GM12801 (cell line): ENCODE data around the gene DRAM1.

Experiments
- TF ChIP-seq, protein P1 (sequence below): IDR thresholded peaks from one replicate; pipeline ENCODE4 v1.5.1; 2011; ENCODE audit warnings: control low read depth; ENCODE audit not compliant: insufficient read length; ENCODE audit errors: extremely low read depth

DRAM1 gene, protein sequence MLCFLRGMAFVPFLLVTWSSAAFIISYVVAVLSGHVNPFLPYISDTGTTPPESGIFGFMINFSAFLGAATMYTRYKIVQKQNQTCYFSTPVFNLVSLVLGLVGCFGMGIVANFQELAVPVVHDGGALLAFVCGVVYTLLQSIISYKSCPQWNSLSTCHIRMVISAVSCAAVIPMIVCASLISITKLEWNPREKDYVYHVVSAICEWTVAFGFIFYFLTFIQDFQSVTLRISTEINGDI

DNA sequence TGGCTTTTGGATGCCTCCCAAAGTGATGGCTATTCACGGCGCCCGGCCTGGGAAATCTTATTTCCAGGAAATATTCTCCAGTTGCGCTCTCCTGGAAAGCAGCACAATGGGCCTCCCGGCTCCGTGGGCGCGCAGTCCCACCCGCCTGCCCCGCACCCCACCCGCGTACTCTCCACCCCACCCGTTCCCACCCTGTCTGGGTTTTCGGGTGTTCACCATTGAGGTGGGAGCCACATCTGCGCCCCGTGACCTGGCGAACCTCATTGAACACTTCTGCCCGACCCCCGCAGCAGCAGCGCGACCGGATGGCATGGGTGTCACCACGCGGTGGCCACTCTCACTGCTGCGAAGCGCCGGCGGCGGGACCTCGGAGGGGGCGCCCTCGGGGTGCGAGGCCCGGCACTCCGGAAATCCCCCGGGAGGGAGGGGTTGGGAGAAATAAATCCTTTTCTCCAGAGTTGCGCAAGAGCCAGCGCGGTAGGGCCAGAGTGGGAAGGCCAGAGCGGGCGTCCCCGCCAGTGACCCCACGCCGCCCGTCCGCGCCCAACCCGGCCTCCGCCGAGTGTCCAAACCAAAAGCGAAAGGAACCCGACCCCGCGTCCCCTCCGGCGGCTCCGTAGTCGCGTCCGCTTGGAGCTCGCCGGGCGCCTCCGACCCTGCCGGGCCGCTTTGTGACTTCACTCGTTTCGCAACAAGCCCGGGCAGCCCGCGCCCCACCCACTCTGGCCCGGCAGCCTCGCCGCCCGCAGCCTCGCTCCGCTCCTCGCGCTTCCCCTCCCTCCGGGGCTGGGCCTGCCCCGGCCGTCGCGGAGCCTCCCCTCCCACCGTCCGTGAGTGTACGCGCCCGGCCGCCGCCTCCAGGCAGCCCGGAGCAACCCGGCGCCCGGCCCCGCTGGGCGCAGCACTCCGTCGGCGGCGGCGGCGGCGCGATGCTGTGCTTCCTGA lies at the start of gene DRAM1:
Gene DRAM1 (plus strand): TSS at position 720 of the 945 bp plus-strand sequence. CDS start 210 bp downstream, at position 930.
- TF ChIP-seq, protein P1, sequence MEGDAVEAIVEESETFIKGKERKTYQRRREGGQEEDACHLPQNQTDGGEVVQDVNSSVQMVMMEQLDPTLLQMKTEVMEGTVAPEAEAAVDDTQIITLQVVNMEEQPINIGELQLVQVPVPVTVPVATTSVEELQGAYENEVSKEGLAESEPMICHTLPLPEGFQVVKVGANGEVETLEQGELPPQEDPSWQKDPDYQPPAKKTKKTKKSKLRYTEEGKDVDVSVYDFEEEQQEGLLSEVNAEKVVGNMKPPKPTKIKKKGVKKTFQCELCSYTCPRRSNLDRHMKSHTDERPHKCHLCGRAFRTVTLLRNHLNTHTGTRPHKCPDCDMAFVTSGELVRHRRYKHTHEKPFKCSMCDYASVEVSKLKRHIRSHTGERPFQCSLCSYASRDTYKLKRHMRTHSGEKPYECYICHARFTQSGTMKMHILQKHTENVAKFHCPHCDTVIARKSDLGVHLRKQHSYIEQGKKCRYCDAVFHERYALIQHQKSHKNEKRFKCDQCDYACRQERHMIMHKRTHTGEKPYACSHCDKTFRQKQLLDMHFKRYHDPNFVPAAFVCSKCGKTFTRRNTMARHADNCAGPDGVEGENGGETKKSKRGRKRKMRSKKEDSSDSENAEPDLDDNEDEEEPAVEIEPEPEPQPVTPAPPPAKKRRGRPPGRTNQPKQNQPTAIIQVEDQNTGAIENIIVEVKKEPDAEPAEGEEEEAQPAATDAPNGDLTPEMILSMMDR, result no peak

GRCh38 chr12:101828463-101829196 lies 48.8 kb upstream of the DRAM1 start:
- TF ChIP-seq, protein P1, result no peak

GRCh38 chr12:101829639-101830366 lies 47.6 kb upstream of the DRAM1 start:
- TF ChIP-seq, protein P1, result no peak

DNA sequence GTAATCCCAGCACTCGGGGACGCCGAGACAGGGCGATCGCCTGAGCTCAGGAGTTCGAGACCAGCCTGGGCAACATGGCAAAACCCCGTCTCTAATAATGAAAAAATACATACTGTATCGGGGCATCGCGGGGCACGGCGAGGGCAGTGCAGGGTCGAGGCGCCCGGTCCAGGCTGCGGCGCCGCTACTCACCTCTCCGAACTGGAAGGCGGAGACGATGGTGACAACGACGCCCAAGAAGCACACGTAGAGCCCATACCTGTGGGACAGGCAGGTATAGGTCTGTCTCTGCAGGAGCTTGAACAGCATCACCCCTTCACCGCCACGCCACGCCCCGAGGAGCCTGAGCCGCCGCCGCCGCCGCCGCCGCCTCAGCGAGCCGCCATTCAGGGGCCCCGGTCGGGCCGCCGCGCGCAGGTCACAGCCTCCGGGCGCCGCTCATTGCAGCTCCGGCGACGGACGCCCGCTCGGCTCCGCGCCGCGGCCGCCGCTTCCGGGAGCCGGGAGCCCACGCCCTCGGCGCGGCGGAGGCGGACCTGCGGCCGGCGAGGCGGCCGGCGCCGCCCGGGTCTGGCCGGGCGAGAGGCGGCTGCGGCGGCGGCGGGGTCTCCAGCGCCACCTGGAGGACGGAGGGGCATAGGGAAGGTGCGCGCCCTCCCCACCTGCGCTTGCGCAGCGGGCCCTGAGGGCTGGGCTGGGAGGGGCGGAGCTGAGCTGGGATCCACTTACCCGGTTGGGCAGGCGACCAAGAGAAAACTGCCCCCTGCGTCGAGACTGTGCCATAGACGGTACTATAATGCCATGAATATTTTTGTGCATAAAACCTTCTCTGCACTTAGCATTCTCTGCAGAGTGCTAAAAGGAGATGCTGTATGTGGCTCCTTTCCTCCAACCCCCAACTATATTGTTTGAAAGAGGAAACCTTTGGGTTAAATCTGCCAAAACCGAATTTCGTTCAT lies 46.7 kb upstream of the DRAM1 start, which contains the start of gene GNPTAB:
Gene GNPTAB (minus strand): TSS at position 593 of the 959 bp plus-strand sequence. CDS start 284 bp downstream, at position 309.
- TF ChIP-seq, protein P1, result no peak

GRCh38 chr12:101832030-101832429 lies 45.4 kb upstream of the DRAM1 start:
- TF ChIP-seq, protein P1, result no peak

DNA sequence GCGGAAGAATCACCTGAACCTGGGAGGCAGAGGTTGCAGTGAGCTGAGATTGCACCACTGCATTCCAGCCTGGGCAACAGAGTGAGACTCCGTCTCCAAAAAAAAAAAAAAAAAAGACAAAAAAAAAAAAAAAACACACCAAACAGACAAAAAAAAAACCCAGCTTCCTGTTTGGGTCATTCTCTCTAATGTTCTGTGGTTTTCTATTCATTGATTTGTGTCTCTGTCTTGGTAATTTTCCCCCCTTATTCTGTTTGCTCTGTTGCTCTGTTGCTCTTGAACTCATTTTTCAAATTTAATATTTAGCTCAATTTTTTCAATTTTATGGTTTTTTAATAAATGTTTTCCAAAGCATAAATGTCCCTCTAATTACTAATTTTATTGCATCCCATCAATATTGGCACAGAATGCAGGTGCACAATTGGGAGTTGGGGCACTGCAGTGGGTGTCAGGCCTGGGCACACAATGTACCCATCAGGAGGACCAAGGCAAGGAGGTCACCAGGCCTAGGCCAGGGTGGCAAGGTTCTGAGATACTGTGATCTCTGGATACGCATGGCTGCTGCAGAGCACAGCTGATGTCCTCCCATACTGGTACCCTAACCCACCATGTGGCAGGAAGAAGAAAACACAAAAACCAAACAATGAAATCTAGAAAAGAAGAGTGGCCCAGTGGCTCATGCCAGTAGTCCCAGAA lies 38.6 kb upstream of the DRAM1 start:
- TF ChIP-seq, protein P1, result no peak
